Psoas muscle (tissue), 8 donors: Measurements from ENCODE around the gene OR52W1. TPM values are rescaled to one million over a fixed set of nuclear protein-coding genes. Genes with fewer than 3 reads are reported as not detected.

ENCODE experiments used
- ATAC-seq, 4 donors: fragments of 200-7000 bp; cut with Tn5 transposase; one replicate each; pipeline ENCODE4 v1.9.1; 2020; ENCODE audit warnings: moderate library complexity in 3 of 4, mild to moderate bottlenecking in 2 of 4
- DNase-seq, 2 donors: peaks; one replicate each; pipeline ENCODE4 v3.0.0-alpha.2; 2020
- H3K27ac ChIP-seq: fragments of 200-600 bp; one replicate; pipeline ENCODE4 v1.8.0; 2022
- H3K27me3 ChIP-seq, 3 donors: fragments of 200-600 bp in 1 of 3; one replicate each; pipeline versions ENCODE4 v1.6.1 to v1.8.0; 2013 to 2022; ENCODE audit warnings: low read length in 2 of 3, mild to moderate bottlenecking in 2 of 3, moderate library complexity in 1 of 3; ENCODE audit not compliant: insufficient read depth in 3 of 3
- H3K36me3 ChIP-seq, 2 donors: fragments of 200-600 bp in 1 of 2; one replicate each; pipeline versions ENCODE4 v1.6.1 to v1.8.0; 2013 to 2022; ENCODE audit warnings: low read depth in 1 of 2, mild to moderate bottlenecking in 1 of 2, moderate library complexity in 1 of 2; ENCODE audit not compliant: insufficient read depth in 1 of 2
- H3K4me1 ChIP-seq: fragments of 200-600 bp; one replicate; pipeline ENCODE4 v1.8.0; 2022
- H3K4me3 ChIP-seq: fragments of 200-600 bp; one replicate; pipeline ENCODE4 v1.8.0; 2022; ENCODE audit warnings: mild to moderate bottlenecking
- H3K9me3 ChIP-seq: fragments of 200-600 bp; one replicate; pipeline ENCODE4 v1.8.0; 2022
- CTCF ChIP-seq: fragments of 200-600 bp; IDR thresholded peaks from one replicate; pipeline ENCODE4 v1.8.0; 2022; ENCODE audit warnings: antibody characterized with exemption
- WGBS, 3 donors: extraction: QIAGEN DNeasy Blood & Tissue Kit; methylation state at CpG; one replicate each; pipeline versions ENCODE4 v1.1.6 to v1.1.7; 2013; 5-methylcytosine and 5-hydroxymethylcytosine counted together
- intact Hi-C, 2 donors: fragments of 100-400 bp; cut with DNase I; formaldehyde crosslinking; loops; one replicate each; pipeline versions ENCODE4 v1.11.0 to v1.14.2; 2022
- polyA plus RNA-seq, 3 donors: library from polyadenylated mRNA; stranded (reverse); fragments of 200-250 nt; gene quantifications; one replicate each; pipeline ENCODE4 v1.2.3, GENCODE V29; 2013
- total RNA-seq, 4 donors: library from RNA; stranded (reverse); fragmentation: NEBNext Ultra II Directional in 2 of 4; extraction: Animal tissue kit (Norgen Biotek cat#: 25700) in 2 of 4; gene quantifications; one replicate each; pipeline versions ENCODE4 v1.2.1 to v1.2.4, GENCODE V29; 2021 to 2023
- donor health status: healthy with polysubstance abuse.
- donor health status: DM: no; HTN: no; CAD: no; lungs with moderate emphysema.
- donor health status: Bipolar disorder and iron deficiency.
- donor health status: healthy.
- donor health status: DM: yes; HTN: yes; CAD: no.
- donor health status: DM: no; HTN: no; CAD: no.
- donor health status: DM: no; HTN: no; CAD: no.
- donor health status: DM: yes; HTN: yes; CAD: no.

Gene OR52W1
- total and polyA plus RNA-seq, 7 donors: not detected

GRCh38 chr11:6234387-6235107 lies 35.5 kb downstream of the OR52W1 start, which contains the start of gene FHIP1B:
TSS of gene FHIP1B (minus strand) at chr11:6234636. CDS start at chr11:6224516, 10,120 bp downstream.
- Histone ChIP-seq H3K9me3 (no peaks in the 10 kb centered on the region), H3K27ac (peak within 1 kb of the TSS; percentile 77), H3K27me3 (no peaks in the 10 kb centered on the region), H3K36me3 (peaks cover 0 to 3% of the 10 kb centered on the region in 2 donors), H3K4me1 (peaks cover 19% of the 10 kb centered on the region), H3K4me3 (peak within 1 kb of the TSS; percentile 83)
- peak; percentile 97 to 99 (median 98) for ATAC-seq
- intact Hi-C loops: loop anchor here (5.0 to 10.0 kb wide), 3 partner anchors 83 to 380 kb away; partner anchors contain the start of genes TRIM3 (in 2 of the 2), TAF10 (in 1 of the 2) and TPP1 (in 1 of the 2)
- DNase-seq: peak; percentile 100
- 0% methylated on average over 62 of the region's 62 CpGs for WGBS, 3 donors
- TF ChIP-seq CTCF: no peak

GRCh38 chr11:6237266-6237665 lies 38.2 kb downstream of the OR52W1 start:
- no peaks in the 10 kb centered on the region for H3K27me3 ChIP-seq
- ATAC-seq: no peak

GRCh38 chr11:6237761-6238302 lies 38.8 kb downstream of the OR52W1 start:
- H3K4me3 ChIP-seq: no peak overlapping the region
- H3K36me3 ChIP-seq: no peaks in the 10 kb centered on the region
- no peak for TF ChIP-seq CTCF
- no peaks in the 10 kb centered on the region for H3K27me3 ChIP-seq
- H3K4me1 ChIP-seq: peaks cover 17% of the 10 kb centered on the region
- ATAC-seq (no peak), DNase-seq (no peak)
- intact Hi-C loops: loop anchor here (5.0 to 10.0 kb wide), 3 partner anchors 79 to 377 kb away; partner anchors contain the start of genes TRIM3 (in 2 of the 2), TAF10 (in 1 of the 2) and TPP1 (in 1 of the 2)
- 87 to 89% (median 88%) methylated on average over 5 of the region's 5 CpGs for WGBS, 3 donors
- H3K27ac ChIP-seq: no peak overlapping the region
- H3K9me3 ChIP-seq: no peaks in the 10 kb centered on the region

More at GRCh38 chr11:6237266-6237665, 38.2 kb downstream of the OR52W1 start:
- Histone ChIP-seq H3K27ac (no peak overlapping the region), H3K4me1 (peaks cover 19% of the 10 kb centered on the region), H3K4me3 (no peak overlapping the region), H3K36me3 (no peaks in the 10 kb centered on the region), H3K9me3 (no peaks in the 10 kb centered on the region)
- intact Hi-C loops: loop anchor here (5.0 to 10.0 kb wide), 3 partner anchors 80 to 378 kb away; partner anchors contain the start of genes TRIM3 (in 2 of the 2), TAF10 (in 1 of the 2) and TPP1 (in 1 of the 2)
- DNase-seq: no peak
- 84 to 85% (median 85%) methylated on average over 4 of the region's 4 CpGs for WGBS, 3 donors
- no peak for TF ChIP-seq CTCF

- no peak for DNase-seq
- ATAC-seq: no peak
- no peak within 1 kb of the TSS for H3K4me3 ChIP-seq
- no peaks in the 10 kb centered on the region for H3K36me3 ChIP-seq
- H3K4me1 ChIP-seq: peaks cover 7% of the 10 kb centered on the region
- intact Hi-C loops: loop anchor here (5.0 to 10.0 kb wide), 3 partner anchors 78 to 376 kb away; partner anchors contain the start of genes TRIM3 (in 2 of the 2), TAF10 (in 1 of the 2) and TPP1 (in 1 of the 2)
- H3K9me3 ChIP-seq: no peaks in the 10 kb centered on the region
- TF ChIP-seq CTCF: no peak
- WGBS, 3 donors: 85 to 89% (median 88%) methylated on average over 1 of the region's 1 CpG
- no peaks in the 10 kb centered on the region for H3K27me3 ChIP-seq
- no peak within 1 kb of the TSS for H3K27ac ChIP-seq
These were observed 39.9 kb downstream of the OR52W1 start, which contains the start of gene CNGA4 for GRCh38 chr11:6238902-6239301. TSS of gene CNGA4 (plus strand) at chr11:6239089. CDS start at chr11:6239207, 118 bp downstream.
